Heart left ventricle (tissue), 13 donors: ENCODE data around the gene FTCD.

ENCODE experiments used
- CTCF ChIP-seq, 12 donors: fragments of 200-600 bp; sonication (generic) in 4 of 12; IDR thresholded peaks; one replicate each; pipeline versions ENCODE4 v1.5.0 to v1.8.0; 2018 to 2022; ENCODE audit warnings: antibody characterized with exemption in 12 of 12, mild to moderate bottlenecking in 5 of 12
- POLR2A ChIP-seq, 2 donors: fragments of 450-650 bp; IDR thresholded peaks; one replicate each; pipeline ENCODE4 v1.6.1; 2017; ENCODE audit warnings: antibody characterized with exemption in 2 of 2, mild to moderate bottlenecking in 2 of 2, moderate library complexity in 2 of 2
- donor health status: ischemic (EF 13 %, LVEDD 7.1; RV severe dilation, severe dysfunction).
- donor health status: DM: no; HTN: yes; CAD: no.
- donor health status: DM: no; HTN: no; CAD: no.
- donor health status: ischemic (EF 25% LVEDD 6.9; RV normal size, moderate dysfunction).
- donor health status: ischemic (EF 25% LVEDD 5.7; RV mildly dilated, moderate dysfunction).
- donor health status: ischemic (EF 35%, LVEDD 5.7; RV mildly dilated, moderate dysfunction).
- donor health status: nonischemic (EF 11% LVEDD 7.7; RV severe dilation, severe dysfunction).
- donor health status: DM: yes; HTN: yes; CAD: no.
- donor health status: PGD.
- donor health status: ischemic (EF 29% LVEDD 5.4; RV normal size, mild dysfunction).
- donor health status: nonischemic (EF 23%, LVEDD 6.1; RV moderate dilation, normal function).

GRCh38 chr21:46087641-46088040 is 67.7 kb downstream of the FTCD start:
- TF ChIP-seq CTCF (IDR thresholded peaks at IDR 0.05), result no peak
- no peak for TF ChIP-seq POLR2A (IDR thresholded peaks at IDR 0.05)
